NCI-H82 treated with DMSO at 0.1 percent for 48 hours (cell line): ENCODE results near the gene ZBTB16.

Experiments
- DNase-seq: peaks from one replicate; lab custom pipeline; 2025; ENCODE audit not compliant: unreplicated experiment; lab: John Stamatoyannopoulos, UW

The ZBTB16 gene

DNA sequence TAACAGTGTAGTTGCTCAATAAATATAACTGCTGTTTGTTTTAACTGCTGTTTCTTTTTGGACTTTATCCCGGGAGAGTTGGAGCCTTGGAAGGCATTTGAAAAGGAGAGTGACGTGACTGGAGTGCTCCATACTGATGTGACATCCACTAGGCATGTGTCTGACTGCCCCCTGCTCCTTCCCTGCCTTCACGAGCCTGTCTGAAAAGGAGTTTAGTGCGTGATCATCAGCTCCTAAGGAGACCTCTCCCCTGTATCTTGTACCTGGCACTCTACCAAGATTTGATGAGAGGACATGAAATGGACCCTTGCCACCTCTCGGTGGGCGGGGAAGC, 22.9 kb downstream of the ZBTB16 start:
- no peak for DNase-seq

DNA sequence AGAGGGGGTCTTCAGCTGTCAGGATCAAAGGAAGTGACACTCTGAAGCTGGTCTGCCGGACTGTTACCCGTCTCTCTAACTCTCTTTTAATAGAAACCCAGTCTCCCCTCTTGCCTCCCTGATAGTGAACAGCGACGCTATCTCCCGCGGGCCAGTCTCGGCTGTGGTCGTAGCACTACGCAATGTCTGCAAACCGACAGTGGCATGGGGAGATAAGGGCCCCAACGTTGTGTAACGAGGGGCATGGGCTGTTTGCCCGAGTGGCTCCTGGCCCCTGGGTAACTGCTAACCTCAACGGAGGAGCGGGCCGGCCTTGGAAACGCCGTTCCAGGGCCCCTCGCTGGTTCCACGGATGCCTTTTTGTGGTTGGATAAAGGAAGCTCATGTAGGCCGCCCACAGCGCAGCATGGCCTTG, 23.3 kb downstream of the ZBTB16 start:
- no peak for DNase-seq

DNA sequence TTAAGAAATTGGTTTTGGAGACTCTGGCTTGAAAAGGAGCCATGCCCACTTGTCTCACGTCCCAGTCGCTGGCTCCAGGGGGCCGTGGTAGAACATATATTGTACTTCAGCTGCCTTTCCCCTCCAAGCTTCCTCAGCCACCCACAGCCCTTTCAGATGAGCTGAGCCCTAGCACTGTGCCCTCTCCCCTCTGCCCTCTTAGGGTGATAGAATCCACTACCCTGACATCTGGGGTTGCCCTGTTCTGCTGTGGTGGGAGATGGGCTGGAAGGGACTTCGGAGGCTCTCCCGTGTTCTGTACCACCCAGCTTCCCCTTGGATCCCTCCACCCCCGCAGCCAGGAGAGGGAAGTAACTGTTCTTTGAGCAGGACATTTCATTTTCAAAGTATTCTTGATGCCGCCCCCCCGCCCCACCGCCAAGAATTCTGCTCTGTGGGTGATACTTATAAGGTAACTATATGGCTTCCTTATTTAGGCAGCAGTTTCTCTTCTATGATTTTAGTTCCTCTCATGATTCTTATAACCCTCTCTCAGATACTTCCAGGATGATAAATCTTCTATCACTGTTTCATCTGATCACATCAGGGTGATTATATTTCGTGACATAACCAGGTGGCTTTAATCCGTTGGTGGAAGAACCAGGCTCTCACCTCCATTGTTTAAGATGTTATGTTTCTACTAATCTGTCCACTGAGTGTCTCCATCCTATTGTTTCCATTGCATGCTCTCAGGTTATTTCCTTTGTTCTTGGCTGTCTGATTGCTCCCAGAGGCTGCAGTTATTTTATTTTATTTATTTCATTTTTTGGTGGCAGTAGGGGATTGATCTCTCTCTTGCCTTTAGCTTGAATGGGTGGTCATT, 24.1 kb downstream of the ZBTB16 start:
- no peak for DNase-seq

DNA sequence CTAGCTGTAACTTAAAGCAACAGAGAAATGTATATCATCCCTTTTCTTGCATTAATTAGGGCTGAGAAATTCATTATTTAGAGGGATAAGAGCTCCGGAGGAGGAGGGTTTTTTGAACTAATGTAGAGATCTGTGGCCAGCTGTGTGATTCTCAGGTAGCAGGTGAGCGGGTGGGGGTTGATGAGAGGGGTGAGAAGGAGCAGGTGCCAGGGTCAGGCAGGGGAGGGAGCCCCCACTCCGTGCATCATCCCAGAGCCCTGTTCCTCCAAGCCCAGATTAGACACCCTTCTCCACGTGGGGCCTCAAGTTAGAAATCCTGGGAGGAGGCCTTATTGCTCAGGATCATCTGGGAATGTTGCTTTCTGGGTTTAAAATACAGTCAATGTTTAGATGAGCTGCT, 24.9 kb downstream of the ZBTB16 start:
- DNase-seq = no peak

DNA sequence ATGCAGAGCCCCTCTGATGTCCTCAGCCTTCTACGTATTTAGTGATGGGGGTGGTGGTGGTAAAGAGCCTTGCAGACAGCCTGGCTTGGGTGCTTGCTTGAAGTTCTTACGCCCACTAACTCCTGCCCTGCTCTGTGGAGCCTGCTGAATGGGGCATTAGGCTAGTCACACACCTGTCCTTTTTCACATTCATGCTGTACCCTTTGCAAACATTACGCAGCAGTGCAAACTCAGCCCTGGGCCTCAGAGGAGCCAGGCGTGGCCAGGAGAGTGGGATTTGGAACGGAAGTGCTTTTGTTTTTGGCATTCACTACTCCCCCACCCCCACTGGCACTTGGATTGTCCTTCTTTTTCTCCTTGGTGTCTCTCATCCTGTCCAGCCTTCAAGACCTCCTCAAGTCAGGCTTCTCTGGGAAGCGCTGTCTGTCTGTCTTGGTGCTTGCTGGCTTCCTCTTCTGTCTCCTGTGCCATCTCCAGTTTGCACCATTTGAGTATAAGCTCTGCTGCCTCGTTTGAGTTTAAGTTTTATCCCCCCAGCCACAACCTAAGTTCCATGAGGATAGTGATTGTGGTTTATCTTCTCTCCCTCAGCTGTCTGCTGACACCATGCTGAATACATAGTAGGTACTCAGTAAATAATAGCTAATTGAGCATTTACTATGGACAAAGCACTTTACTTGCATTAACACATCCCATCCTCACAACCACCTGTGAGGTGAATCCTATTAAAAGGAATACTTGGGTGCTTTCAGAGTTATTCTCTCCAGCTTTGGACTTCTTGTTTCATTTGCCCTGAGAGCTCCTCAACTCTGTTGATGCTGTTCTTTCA, 26.7 kb downstream of the ZBTB16 start:
- no peak for DNase-seq

DNA sequence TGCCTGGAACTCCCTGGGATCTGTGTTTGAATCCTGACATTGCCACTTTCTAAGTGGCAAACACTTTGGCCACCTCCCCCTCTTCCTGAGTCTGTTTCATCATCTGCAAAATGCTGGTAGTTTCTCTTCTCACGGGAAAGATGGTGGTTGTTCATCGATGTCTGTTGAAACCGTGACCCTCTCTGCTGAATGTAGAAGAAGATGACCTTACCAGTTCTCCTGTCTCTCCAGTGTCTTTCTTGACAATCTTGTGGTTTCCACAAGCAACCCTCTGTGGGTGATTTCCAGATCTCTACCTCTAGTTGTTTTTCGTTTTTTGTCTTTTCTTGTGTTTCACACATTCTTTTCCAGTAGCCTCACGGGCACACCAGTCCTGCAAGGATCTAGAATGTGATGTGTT, 27.5 kb downstream of the ZBTB16 start:
- DNase-seq = no peak

DNA sequence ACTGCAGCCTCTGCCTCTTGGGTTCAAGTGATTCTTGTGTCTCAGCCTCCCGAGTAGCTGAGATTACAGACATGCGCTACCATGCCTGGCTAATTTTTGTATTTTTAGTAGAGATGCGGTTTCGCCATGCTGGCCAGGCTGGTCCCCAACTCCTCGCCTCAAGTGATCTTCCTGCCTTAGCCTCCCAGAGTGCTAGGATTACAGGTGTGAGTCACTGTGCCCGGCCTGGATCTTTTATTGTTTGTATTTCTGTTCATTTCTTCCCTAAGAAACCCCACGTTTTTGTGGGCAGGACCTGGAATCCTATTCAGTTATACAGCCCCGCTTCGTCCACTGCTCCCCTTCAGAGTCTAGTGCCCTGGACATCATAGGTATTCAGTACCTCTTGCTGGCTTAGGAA, 28.7 kb downstream of the ZBTB16 start:
- DNase-seq = no peak

DNA sequence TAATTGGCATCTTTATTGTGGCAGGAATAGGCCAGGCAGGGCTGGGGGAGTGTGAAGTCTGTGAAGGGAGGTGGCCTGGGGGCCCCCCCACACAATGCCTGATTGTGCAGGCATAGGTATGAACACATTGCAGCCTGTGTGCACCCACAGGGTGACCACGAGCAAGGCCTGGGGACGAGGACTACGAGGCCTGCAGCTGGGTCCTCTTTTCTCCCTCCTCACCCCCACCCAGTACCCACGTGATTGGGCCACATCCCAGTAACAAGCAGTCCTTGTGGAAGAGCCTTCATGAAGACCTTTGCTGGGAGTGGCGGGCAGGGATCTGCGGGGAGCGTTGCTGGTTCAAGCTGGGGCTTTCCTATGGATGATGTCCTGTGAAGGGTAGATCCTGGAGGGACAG, 29.3 kb downstream of the ZBTB16 start:
- DNase-seq = no peak

DNA sequence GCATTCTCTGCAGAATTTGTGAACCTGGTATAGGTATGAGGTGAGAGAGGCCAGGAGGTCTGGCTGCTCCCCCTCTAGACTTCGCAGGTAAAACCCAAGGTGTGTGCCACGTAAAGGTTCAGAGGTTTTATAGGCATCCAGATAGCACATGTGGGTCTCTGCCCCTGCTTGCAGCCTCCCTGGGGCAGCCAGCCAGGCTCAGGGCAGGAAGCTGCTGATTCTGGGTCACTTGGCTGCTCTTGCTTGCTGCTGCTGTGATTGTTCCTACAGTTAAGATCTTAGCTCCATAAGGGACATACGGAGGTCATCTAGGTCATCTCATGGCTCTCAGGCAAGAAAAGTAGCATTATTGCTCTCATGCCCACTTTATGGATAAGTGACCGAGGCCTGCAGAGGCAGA, 30.2 kb downstream of the ZBTB16 start:
- no peak for DNase-seq

DNA sequence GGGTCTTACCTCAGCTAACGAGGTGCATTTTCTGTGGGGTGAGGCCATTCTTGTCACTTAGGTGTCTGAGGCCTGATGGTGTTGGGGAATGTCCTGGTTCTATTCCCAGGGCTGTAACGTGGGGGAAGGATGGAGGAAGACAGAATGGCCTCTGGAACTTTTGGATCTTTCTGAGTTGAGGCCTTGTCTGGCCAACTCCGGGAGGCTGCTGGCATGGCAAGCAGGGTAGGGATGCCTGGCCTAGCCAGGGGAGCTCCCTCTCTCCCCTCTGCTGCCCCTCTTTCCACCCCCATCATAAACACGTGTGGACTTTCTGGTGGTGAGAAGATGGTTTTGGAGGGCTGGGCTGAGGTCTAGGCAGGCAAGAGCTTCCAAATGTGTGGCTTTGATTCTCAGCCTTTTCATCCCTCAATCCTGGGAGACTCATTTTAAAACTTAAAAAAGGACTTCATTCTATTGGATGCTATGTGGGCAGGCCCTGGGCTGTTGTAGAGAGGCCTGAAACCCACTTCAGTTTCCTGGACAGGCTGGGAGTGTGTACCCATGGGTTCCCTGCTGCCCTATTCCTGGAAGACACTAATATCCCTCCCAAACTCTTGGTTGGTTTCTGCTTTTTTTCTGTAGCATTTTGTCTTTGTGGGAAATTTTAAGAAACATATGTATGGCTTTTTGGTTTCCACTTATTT, 30.9 kb downstream of the ZBTB16 start:
- DNase-seq = no peak

DNA sequence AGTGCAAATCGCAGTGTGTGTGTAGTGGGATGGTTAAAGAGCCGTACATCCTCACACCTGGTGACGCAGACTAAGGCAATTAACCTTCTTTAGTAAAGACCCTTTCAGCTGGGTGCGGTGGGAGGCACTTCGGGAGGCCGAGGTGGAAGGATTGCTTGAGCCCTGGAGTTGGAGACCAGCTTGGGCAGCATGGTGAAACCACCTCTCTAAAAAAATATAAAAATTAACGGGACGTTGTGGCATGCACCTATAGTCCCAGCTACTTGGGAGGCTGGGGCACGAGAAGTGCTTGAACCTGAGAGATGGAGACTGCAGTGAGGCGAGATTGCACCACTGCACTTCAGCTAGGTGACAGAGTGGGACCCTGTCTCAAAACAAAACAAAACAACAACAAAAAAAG, 31.5 kb downstream of the ZBTB16 start:
- no peak for DNase-seq

DNA sequence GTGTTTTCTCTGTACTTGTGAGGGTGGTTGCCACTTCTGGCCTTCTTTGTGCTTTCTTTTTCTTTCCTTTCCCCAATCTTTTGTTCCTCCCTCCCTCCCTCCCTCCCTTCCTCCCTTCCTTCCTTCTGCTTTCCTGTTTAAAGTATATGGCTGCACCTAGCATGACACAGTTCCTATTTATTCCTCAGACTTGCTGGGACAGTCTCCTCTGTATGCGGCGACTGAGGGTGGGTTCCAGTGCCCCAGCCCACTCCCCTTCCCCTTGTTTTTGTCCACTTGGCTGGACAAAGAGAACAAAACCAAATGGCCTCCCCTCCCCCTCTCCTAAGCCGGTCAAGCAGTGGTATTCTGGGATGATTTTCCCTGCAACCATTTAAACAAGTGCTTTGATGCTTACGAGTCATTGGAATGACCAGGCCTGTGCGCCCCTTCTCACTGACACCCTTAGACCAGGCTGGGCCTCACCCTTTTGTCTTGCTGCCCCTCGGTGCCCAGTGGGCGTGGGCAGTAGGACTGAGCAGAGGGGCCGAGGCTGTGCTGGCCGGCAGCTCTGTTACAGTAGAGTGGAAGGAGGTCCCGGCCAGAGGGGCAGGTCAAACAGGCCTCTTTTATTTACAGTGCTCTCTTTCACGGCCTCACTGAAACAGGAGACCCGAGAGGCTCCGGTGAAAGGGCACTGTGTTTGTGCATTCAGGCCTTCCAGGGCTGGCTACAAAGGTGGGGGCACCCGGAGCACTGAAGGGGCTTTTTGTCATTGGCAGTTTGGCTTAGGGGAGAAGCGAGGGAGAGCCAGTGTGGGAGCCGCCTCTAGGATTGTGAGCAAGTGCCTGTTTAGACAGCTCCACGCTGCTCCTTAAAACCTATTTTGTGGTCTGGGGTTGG, 32.2 kb downstream of the ZBTB16 start:
- no peak for DNase-seq

DNA sequence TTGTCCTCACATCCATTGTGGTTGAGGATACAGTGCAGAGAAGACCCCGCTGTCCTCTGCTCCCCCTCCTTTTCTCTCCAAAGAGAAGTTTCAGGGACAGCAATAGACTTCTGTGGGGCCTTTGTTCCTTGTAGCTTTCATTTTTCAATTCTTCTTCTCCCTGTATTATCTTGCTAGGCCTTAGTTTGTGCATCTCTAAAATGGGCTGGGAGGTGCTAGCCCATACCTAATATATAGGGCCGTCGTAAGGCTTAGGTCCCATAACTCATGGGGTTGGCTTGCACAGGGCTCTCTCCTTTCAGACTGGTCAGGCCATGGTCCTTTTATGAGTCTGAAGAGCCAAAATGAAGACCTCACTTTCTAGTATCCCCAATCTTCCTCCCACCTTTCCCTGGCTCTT, 33.0 kb downstream of the ZBTB16 start:
- no peak for DNase-seq

DNA sequence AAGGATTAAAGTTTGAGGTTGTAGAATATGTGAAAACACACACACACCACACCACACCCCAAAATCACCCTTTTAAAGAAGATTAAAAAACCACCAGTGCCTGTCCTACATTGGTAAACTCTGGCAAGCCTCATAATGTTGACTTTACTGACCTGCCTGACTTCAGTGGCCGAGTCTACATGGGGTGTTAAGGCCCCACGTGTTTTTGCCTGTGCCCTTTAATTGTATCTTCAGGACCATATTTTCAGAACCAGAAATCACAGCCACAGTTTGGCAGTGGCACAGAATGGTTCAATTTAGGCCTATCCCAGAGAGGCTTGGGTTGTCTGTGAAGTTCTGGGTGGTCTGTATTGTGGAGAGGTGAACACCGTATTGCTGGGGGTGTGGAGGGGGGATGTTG, 33.4 kb downstream of the ZBTB16 start:
- DNase-seq = no peak

DNA sequence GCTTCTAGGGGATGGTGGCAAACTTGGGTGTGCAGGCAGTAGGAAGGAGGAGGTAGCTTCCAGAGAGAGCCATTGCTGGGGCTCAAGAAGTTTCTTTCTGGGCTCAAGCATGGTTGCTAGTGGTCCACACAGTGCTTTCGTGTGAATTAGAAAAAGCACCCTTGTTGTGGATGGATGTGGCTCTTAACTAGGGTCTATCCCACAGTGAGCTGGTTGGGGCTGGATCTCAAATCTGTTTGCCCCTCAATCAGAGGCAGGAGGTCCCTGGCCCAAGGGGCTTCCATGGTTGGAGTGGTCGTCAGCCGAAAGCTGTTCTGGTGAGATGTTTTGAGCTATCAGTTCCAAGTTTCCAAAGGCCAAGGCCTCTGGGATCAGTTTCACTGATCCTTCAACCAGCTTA, 35.0 kb downstream of the ZBTB16 start:
- no peak for DNase-seq

DNA sequence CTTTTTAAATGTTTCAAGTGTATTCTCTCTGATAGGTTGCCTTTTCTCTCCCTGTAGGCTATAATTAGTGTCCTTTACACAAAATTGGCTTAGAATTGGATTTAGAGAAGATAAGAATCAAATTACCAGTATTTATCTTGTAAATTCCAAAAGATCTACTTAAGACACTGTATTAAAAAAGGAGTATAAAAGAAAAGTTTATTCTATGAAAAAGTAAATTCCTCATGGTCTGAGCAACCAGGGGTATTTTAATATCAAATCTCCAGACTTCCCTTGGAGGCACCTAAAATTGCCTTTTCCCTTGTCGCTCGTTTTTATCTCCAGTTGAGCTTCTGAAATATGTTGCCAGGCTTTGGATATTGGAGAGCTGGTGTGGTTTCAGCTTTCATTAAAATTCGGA, 36.4 kb downstream of the ZBTB16 start:
- no peak for DNase-seq

DNA sequence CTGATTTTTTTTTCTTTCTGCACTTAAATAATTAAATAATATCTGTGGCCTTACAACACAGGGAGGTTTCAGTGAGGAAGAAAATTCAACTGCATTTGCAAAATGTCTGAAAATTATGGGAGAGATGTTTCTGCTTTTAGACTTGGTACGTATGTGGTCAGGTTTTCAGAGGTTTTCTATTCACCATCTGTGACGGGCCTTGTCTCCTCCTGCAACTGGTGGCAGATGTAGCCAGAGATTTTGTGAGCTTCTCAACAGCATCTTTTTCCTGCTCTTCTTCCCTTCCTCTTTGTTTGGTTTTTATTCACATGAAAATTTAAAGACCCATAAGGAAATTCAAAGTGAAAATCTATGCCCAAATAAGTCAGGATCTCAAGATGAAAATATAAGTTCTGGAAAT, 38.3 kb downstream of the ZBTB16 start:
- DNase-seq = no peak

DNA sequence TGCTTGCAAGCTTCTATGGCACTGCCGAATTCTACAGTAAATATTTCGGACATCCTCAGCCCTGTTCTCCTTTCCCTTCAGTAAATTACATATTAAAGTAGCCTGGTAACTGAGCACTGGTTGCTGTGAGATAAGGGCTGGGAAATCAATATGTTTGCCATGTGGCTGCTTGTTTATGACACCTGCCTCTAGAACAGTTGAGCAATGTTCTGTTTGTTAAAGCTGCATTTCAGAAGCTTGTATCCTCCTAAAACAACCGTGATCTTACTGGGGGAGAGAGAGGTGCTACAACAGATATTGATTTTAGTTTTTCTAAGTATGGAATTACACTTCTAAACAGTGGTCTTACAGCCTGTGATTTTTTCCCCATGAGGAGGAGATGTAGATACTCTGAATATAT, 39.4 kb downstream of the ZBTB16 start:
- DNase-seq = no peak

DNA sequence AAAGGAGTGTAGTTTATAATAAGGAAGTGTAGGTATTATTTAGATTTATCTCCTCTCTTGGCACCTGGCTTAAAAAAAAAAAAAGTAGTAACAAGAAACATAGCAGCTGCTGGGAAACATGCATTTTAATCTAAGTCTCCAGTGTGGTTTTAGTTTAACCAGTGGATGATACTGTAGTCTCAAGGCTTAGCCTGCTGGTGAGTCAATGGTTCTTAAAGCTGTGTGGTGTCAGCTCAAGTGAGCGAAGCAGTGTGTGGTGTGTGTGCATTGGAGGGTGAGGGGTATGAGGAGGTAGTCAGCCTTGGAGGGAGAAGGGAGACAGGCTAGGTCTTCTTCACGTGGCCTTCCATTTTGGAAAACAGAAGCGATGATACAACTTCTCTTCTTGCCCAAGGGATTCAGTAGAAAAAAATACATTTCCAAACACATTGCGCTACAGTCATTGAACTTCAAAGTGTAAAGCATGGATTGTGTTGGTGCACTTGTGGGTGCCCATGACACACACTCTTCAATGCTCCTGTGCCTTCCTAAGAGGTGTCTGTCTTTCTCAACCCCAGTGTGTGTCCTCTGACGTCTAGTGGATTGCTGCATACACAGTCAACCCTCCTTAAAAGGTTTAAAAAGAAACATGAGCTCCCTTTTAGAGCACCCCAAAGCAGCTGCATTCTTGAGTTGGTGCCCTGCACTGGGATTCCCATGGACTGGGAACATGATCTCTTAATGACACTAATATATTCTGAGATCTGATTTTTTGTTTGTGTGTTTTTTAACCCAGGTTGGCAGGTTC, 40.1 kb downstream of the ZBTB16 start:
- no peak for DNase-seq
